HepG2 (cell line): ENCODE data around the gene ZNF222.

Experiments used
- EP300 ChIP-seq, 3 experiments: sonication (generic) in 1 of 3; formaldehyde crosslinking in 1 of 3; IDR thresholded peaks; 2 replicates each; pipeline versions ENCODE4 v1.5.1 to v1.6.1; 2011 to 2020; ENCODE audit warnings: low read depth in 2 of 3, low read length in 2 of 3, borderline replicate concordance in 1 of 3, improper control_type of control experiment in 1 of 3, mild to moderate bottlenecking in 1 of 3, missing genetic modification reagents in 1 of 3, moderate library complexity in 1 of 3
- ZNF331 ChIP-seq: sonication (generic); formaldehyde crosslinking; IDR thresholded peaks from 2 replicates; pipeline ENCODE4 v1.4.0; 2020; ENCODE audit warnings: missing genetic modification reagents
- ZSCAN29 ChIP-seq: sonication (generic); formaldehyde crosslinking; conservative IDR thresholded peaks from 2 replicates; pipeline ENCODE4 v1.4.0; 2020; ENCODE audit warnings: mild to moderate bottlenecking, missing genetic modification reagents

GRCh38 chr19:43983912-43984686 is 41.1 kb upstream of the ZNF222 start, which contains the start of gene ZNF155:
- TF ChIP-seq EP300 (IDR thresholded peaks at IDR 0.05; ENCODE audit: low read depth in 2 of 2, low read length in 2 of 2), result no peak
- TF ChIP-seq EP300 (CRISPR knock-in tag; IDR thresholded peaks at IDR 0.05; ENCODE audit: borderline replicate concordance), result no peak
- TF ChIP-seq ZNF331 (CRISPR knock-in tag), result peak; percentile 46
- TF ChIP-seq ZSCAN29, result no peak
